A673 (cell line): ENCODE measurements around the gene GALNT6.

Experiments used
- CTCF ChIP-seq: fragments of 300-800, 200-600 bp; sonication (generic); conservative IDR thresholded peaks from 2 replicates; pipeline ENCODE4 v1.5.1; 2017; ENCODE audit warnings: low read depth, mild to moderate bottlenecking, antibody characterized with exemption, low read length, moderate library complexity, mixed read lengths
- EZH2 ChIP-seq: fragments of 200-600 bp; sonication (generic); IDR thresholded peaks from 2 replicates; pipeline ENCODE4 v1.6.1; 2017; ENCODE audit warnings: borderline replicate concordance, low read depth, mild to moderate bottlenecking, mixed read lengths, antibody characterized with exemption, low read length; ENCODE audit not compliant: poor library complexity, severe bottlenecking

- TF ChIP-seq CTCF (no peak), EZH2 (no peak)
These were observed 8.7 kb upstream of the GALNT6 start for GRCh38 chr12:51399891-51400290.
